H1 (cell line): ENCODE results near the gene ZNF300.

ENCODE experiments used
- CEBPB ChIP-seq: IDR thresholded peaks from 2 replicates; pipeline ENCODE4 v1.6.1; 2012; ENCODE audit warnings: low read depth, low read length
- CHD2 ChIP-seq: IDR thresholded peaks from 2 replicates; pipeline ENCODE4 v1.6.1; 2012; ENCODE audit warnings: low read length, improper control_type of control experiment
- EGR1 ChIP-seq: IDR thresholded peaks from 2 replicates; pipeline ENCODE4 v1.6.1; 2011; ENCODE audit warnings: low read depth, low read length, borderline replicate concordance
- POLR2A ChIP-seq, 2 experiments: IDR thresholded peaks; 1 replicate in 1 of 2; 2 replicates in 1 of 2; pipeline ENCODE4 v1.6.1; 2011; ENCODE audit warnings: low read depth in 2 of 2, low read length in 2 of 2, mild to moderate bottlenecking in 2 of 2; ENCODE audit errors: control extremely low read depth in 1 of 2
- RFX5 ChIP-seq: IDR thresholded peaks from 2 replicates; pipeline ENCODE4 v1.6.1; 2011; ENCODE audit warnings: low read depth, low read length, improper control_type of control experiment, borderline replicate concordance
- RNF2 ChIP-seq: fragments of 200-900, 300-1000 bp; sonication (generic); IDR thresholded peaks from 2 replicates; pipeline ENCODE4 v1.7.1; 2016; ENCODE audit warnings: borderline replicate concordance, low read depth, mild to moderate bottlenecking, antibody characterized with exemption, low read length; ENCODE audit not compliant: poor library complexity, severe bottlenecking; ENCODE audit errors: missing control alignments
- TAF1 ChIP-seq: IDR thresholded peaks from 2 replicates; pipeline ENCODE4 v1.6.1; 2011; ENCODE audit warnings: mild to moderate bottlenecking, low read depth, low read length
- TCF12 ChIP-seq: IDR thresholded peaks from 2 replicates; pipeline ENCODE4 v1.6.1; 2011; ENCODE audit warnings: low read depth, mild to moderate bottlenecking, low read length
- TEAD4 ChIP-seq: IDR thresholded peaks from 2 replicates; pipeline ENCODE4 v1.6.1; 2012; ENCODE audit warnings: low read depth, low read length, inconsistent platforms, mixed read lengths
- TF ChIP-seq, protein P1 (sequence below), 3 experiments: IDR thresholded peaks; 1 replicate in 2 of 3; 2 replicates in 1 of 3; pipeline versions ENCODE4 v1.5.1 to v1.6.1; 2011; ENCODE audit warnings: low read length in 3 of 3, mild to moderate bottlenecking in 3 of 3, inconsistent platforms in 2 of 3, low read depth in 1 of 3, moderate library complexity in 1 of 3; ENCODE audit not compliant: insufficient read depth in 1 of 3; ENCODE audit errors: control extremely low read depth in 1 of 3
- TF ChIP-seq, protein P2 (sequence below): IDR thresholded peaks from 2 replicates; pipeline ENCODE4 v1.6.1; 2012; ENCODE audit warnings: inconsistent platforms

GRCh38 chr5:150853561-150853960 is 51.2 kb downstream of the ZNF300 start:
- no peak for TF ChIP-seq EGR1
- TF ChIP-seq TAF1 = no peak
- TF ChIP-seq CHD2 = no peak
- no peak for TF ChIP-seq POLR2A (IDR thresholded peaks at IDR 0.05; ENCODE audit: control extremely low read depth in 1 of 2, low read depth in 2 of 2, low read length in 2 of 2)
- TF ChIP-seq TEAD4 = no peak
- TF ChIP-seq TCF12 = no peak
- TF ChIP-seq, protein P1, sequence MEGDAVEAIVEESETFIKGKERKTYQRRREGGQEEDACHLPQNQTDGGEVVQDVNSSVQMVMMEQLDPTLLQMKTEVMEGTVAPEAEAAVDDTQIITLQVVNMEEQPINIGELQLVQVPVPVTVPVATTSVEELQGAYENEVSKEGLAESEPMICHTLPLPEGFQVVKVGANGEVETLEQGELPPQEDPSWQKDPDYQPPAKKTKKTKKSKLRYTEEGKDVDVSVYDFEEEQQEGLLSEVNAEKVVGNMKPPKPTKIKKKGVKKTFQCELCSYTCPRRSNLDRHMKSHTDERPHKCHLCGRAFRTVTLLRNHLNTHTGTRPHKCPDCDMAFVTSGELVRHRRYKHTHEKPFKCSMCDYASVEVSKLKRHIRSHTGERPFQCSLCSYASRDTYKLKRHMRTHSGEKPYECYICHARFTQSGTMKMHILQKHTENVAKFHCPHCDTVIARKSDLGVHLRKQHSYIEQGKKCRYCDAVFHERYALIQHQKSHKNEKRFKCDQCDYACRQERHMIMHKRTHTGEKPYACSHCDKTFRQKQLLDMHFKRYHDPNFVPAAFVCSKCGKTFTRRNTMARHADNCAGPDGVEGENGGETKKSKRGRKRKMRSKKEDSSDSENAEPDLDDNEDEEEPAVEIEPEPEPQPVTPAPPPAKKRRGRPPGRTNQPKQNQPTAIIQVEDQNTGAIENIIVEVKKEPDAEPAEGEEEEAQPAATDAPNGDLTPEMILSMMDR (IDR thresholded peaks at IDR 0.05; ENCODE audit: control extremely low read depth in 1 of 3, insufficient read depth in 1 of 3, low read depth in 1 of 3, low read length in 3 of 3) = no peak
- TF ChIP-seq CEBPB = no peak
- TF ChIP-seq RFX5 = no peak
- no peak for TF ChIP-seq RNF2
- TF ChIP-seq, protein P2, sequence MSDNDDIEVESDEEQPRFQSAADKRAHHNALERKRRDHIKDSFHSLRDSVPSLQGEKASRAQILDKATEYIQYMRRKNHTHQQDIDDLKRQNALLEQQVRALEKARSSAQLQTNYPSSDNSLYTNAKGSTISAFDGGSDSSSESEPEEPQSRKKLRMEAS = no peak
